GM12892 (cell line): ENCODE measurements around the gene NT5DC4.

Experiments used
- DNase-seq: peaks from one replicate; pipeline ENCODE4 v3.0.0; 2011; ENCODE audit not compliant: insufficient read length
- FAIRE-seq: peaks from 2 replicates; lab custom pipeline; 2011; peaks lifted over from hg19 to GRCh38; lab: Jason Lieb, UNC
- POLR2A ChIP-seq: IDR thresholded peaks from 2 replicates; pipeline ENCODE4 v1.6.1; 2011; ENCODE audit warnings: low read depth, low read length, control low read depth
- POLR2AphosphoS5 ChIP-seq: IDR thresholded peaks from 2 replicates; pipeline ENCODE4 v1.6.1; 2011; ENCODE audit warnings: low read depth, low read length, control low read depth
- TAF1 ChIP-seq: IDR thresholded peaks from 2 replicates; pipeline ENCODE4 v1.6.1; 2011; ENCODE audit warnings: low read depth, mild to moderate bottlenecking, control low read depth, low read length, borderline replicate concordance

NT5DC4 gene

DNA sequence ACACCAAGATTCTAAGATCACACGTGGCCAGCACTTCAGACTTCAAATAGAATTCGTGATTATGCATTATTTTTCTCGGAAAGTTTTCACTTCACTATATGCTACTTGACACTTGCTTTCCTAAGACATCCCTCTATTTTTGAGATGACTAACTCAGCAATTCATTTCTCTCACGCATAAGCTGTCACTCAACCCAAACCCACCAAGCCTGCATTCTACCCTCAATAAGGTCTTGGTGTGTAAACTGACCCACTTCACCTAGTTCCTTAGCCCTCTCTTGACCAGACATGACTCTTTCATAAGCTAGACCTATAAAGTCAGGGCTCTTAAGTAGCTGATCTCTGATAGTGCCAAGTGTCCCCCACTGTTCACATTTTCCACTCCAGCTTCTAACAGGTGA lies 31.8 kb downstream of the NT5DC4 start:
- TF ChIP-seq POLR2AphosphoS5 (no peak), POLR2A (no peak), TAF1 (no peak)
- DNase-seq: no peak
- no peak for FAIRE-seq

DNA sequence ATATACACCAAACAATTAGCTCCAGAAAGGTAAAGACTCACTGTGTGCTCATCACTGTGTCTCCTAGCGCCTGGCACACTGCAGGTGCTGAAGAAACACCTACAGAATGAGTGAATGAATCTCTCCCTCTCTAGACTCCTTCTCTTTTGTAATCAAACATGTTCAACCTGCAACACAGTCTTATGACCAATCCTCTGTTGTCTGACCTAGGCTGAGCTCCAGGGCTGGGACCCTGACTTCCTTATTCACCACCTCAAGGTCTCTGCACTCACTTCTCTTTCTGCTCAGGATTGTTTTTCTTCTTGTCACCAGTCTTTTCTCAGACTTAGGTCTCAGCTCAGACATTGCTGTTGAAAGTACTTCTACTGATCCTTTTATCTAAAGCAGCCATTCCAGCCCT lies 33.7 kb downstream of the NT5DC4 start:
- TF ChIP-seq POLR2AphosphoS5 (no peak), POLR2A (no peak), TAF1 (no peak)
- no peak for DNase-seq
- FAIRE-seq: no peak

DNA sequence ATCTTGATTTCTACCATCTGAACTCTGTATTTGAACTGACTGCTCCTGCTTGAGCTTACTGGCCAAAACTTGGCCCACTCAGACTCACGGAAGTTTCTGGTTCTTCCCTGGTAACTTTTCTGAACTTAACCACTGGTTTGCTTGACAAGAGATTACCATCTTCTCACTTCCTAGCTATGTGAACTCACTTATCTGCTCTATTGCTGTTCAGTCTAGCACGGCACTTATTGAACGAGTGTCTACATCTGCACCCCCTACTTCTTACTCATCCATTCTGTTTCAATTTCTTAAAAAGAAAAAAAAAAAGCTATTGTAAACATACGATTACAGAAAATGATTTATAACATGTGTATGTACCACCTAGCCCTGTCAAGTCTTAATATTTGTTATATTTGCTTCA lies 34.6 kb downstream of the NT5DC4 start:
- FAIRE-seq: no peak

DNA sequence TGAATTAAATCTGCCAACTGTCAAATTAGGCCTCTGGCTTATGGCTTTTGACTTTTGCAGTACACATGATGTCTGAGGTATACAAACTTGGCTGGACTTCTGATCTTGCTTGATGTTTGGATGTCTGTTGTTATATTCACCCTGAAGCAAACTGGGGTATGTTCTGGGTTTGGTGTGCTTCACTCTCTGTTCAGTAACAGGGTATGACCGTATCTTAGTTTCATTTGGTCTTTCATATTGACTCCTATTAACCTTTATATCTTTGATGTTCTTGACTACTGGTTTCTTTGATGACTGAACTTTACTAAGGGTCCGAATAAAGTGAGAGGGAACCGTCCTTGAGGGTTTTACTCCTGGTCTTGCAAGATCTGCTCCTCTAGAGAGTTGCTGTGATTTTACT lies 35.4 kb downstream of the NT5DC4 start:
- no peak for DNase-seq
- no peak for FAIRE-seq
- TF ChIP-seq POLR2A: no peak
- no peak for TF ChIP-seq POLR2AphosphoS5
- no peak for TF ChIP-seq TAF1

More for the DNA sequence above, 34.6 kb downstream of the NT5DC4 start:
- no peak for DNase-seq
- TF ChIP-seq POLR2AphosphoS5: no peak
- no peak for TF ChIP-seq TAF1
- TF ChIP-seq POLR2A: no peak

DNA sequence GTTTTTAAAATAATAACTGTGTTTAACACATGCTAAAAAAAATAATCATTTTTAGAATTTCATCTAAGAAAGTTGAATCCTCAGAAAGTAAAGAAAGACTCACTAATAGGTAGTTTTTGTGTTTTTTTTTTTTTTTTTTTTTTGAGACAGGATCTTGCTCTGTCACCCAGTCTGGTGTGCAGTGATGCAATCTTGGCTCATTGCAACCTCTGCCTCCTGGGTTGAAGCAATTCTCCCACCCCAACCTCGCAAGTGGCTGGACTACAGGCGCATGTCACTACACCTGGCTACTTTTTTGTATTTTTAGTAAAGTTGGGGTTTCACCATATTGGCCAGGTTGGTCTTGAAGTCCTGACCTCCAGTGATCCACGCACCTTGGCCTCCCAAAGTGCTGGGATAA lies 36.4 kb downstream of the NT5DC4 start:
- DNase-seq: no peak
- TF ChIP-seq TAF1 (no peak), POLR2A (no peak), POLR2AphosphoS5 (no peak)
- FAIRE-seq: no peak

DNA sequence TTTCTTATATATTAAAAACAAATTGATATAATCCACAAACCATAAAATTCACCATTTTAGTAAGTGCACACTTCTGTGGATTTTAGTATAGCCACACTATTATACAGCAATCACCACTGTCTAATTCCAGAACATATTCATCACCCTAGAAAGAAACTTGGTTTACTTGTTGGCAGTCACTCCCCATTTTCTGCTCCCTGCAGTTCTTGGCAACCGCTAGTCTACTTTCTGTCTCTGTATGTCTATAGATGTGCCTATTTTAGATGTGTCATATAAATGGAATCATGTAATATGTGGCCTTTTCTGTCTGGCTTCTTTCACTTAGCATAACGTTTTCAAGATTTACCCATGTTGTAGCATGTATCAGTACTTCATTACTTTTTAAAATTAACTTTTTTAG lies 37.9 kb downstream of the NT5DC4 start:
- DNase-seq (no peak), FAIRE-seq (no peak)
- TF ChIP-seq TAF1 (no peak), POLR2AphosphoS5 (no peak), POLR2A (no peak)

DNA sequence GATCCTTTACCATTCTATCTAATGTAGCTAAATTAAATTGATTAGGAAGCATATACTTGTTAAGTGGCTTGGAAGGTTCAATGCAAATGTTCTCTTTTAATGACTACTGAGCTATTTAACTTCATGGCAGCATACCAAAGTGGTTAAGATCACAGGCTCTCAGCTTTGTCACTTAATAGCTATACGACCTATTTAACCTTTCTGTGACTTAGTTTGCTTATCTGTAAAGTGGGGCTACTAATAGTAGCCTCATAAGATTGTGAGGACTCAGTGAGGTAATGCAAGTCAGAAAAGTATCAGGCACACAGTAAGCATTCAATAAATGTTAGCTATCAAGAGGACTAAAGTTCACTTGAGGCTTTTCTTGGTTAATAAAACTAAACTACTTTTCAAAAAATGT lies 39.3 kb downstream of the NT5DC4 start:
- no peak for TF ChIP-seq TAF1
- TF ChIP-seq POLR2A: no peak
- TF ChIP-seq POLR2AphosphoS5: no peak
- peak; percentile 56 for FAIRE-seq

DNA sequence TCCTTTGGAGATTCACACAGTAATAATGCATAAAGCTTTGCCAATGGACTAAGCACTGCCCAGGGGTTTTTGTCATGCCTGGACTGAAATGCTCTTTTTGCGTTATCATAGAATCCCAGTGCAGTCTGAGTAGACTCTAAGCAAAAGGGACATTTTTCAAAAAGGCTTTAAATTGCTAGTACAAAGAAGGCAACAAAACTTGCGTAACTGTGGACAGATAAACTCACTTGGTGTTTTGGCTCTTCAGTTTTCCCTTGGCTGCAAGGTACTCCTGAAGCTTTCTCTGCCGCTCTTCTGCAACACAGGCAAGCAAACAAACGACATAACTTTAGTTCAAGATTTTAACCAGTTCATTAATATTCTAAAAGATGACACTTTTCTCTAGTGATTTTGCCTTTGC lies 41.5 kb downstream of the NT5DC4 start:
- no peak for DNase-seq
- TF ChIP-seq POLR2A: no peak
- TF ChIP-seq POLR2AphosphoS5: no peak
- no peak for TF ChIP-seq TAF1

More for the DNA sequence above, 39.3 kb downstream of the NT5DC4 start:
- no peak for DNase-seq

DNA sequence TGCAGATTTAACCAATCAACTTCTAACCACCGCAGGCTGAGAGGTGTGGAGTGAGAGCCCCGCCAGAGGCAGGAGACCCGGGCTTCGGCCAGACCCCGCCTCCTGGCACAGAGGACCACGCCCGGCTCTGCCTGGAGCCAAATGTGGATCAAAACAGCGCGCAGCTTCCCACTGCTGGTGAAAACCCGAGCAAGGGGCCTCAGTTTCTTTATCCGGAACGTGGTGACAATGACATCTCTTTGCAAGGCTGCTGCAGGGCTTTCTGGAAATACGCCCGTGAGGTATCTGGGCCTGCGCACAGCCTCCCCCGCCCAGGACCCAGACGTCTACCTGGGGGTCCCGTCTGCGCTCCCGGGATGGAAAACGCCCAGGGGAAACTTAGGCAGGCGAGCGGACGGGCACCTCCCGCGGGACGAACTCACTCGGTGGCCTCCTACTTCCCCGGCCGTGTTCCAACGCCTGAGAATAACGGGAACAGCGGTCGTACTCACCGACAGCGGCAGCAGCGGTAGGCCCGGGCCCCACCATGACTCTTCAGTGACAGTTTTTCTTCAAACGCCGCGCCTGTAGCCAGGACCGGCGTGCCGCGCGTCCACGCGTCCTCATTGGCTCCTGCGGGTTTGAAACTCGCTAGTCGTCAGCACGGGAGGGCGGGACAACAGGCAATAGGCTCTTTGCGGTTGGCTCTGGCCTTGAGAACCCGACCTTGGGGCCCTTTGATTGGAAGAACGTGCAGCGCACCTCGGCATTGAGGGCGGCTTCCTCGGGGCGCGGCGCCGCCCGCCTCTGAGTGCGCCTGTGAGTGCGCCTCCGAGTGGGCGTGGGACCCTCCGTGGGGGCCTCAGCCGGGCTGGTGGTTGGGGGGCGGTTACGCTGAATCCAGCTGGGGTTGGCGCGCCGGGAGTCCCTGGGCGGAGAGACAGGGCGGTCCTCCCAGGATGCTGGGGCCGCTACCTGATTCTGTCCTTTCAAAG lies 43.5 kb downstream of the NT5DC4 start, which contains the start of gene CKAP2L:
CKAP2L (minus strand) TSS at position 539 of the 974 bp plus-strand sequence; CDS start at position 528, 11 bp downstream.
- peak; percentile 93 for FAIRE-seq
- DNase-seq: peak; percentile 92

More for the DNA sequence above, 41.5 kb downstream of the NT5DC4 start:
- FAIRE-seq: no peak

DNA sequence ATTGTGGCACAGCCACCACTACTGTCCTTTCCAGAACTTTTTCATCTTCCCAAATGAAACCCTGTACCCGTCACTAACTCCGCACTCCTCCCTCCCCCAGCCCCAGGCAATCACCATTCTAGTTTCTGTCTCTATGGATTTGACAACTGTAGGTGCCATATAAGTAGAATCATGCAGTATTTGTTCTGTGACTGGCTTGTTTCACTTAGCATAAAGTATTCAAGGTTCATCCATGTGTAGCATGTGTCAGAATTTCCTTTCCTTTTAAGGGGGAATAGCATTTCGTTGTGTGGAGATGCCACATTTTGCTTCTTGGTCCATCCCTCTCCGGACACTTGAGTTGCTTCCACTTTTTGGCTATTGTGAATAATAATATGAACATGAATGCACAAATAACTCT lies 44.4 kb downstream of the NT5DC4 start:
- FAIRE-seq: no peak
- DNase-seq: no peak
- TF ChIP-seq TAF1: no peak
- no peak for TF ChIP-seq POLR2AphosphoS5
- TF ChIP-seq POLR2A: no peak

More for the DNA sequence above, 43.5 kb downstream of the NT5DC4 start, which contains the start of gene CKAP2L:
- TF ChIP-seq POLR2AphosphoS5 (peak; percentile 13; the same call in 1 of the 2 replicates), TAF1 (no peak), POLR2A (peak; percentile 4; the same call in 1 of the 2 replicates)

DNA sequence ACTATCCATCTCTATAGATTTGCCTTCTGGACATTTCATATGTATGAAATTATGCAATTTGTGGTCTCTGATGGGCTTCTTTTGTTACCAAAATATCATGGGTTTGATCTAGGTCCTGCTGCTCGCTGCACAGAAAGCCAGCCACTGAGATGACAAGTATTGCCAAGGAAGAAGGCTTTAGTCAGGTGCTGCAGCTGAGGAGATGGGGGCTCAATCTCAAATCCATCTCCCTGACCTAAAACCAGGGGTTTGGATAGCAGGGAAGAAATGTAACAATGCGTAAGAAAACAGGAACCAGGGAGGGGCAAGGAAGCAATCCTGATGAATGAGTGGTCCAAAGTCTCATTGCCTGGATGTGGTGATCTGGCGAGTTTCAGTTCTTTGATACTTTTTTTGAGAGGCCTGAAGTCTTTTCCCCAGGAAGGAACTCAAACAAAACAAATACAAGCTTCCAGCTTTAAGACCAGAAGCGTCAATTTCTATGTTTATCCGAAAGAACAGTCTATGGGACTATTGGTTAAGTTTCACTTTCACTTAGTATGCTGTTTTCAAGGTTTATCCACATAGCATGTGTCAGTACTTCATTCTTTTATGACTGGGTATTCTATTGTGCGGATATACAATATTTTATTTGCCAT lies 47.0 kb downstream of the NT5DC4 start:
- no peak for FAIRE-seq
- TF ChIP-seq TAF1: no peak
- TF ChIP-seq POLR2AphosphoS5: no peak
- no peak for TF ChIP-seq POLR2A
- DNase-seq: no peak
